Measurements from ENCODE around the gene USP7. TPM values are rescaled to one million over a fixed set of nuclear protein-coding genes. Genes with fewer than 3 reads are reported as not detected.
"Not testable (repeated sequence)": the region's sequence is repeated elsewhere in the genome, so short reads cannot be mapped to it uniquely, and the experiment has no call there.

The USP7 gene
- total and polyA plus RNA-seq, 2 donors: 39.1 to 100 TPM

- H3K36me3 ChIP-seq (ENCODE audit: insufficient read depth): peaks cover 5% of the 10 kb centered on the region
- WGBS: 86% methylated on average over 18 of the region's 18 CpGs
- no peak overlapping the region for H3K4me3 ChIP-seq (ENCODE audit: low read depth, low read length)
- H3K4me1 ChIP-seq (ENCODE audit: insufficient read depth): no peaks in the 10 kb centered on the region
- no peak for DNase-seq (ENCODE audit: extremely low spot score)
- no peak overlapping the region for H3K27ac ChIP-seq (ENCODE audit: low read depth)
Measured at GRCh38 chr16:8919089-8919933, 44.4 kb downstream of the USP7 start.

DNA sequence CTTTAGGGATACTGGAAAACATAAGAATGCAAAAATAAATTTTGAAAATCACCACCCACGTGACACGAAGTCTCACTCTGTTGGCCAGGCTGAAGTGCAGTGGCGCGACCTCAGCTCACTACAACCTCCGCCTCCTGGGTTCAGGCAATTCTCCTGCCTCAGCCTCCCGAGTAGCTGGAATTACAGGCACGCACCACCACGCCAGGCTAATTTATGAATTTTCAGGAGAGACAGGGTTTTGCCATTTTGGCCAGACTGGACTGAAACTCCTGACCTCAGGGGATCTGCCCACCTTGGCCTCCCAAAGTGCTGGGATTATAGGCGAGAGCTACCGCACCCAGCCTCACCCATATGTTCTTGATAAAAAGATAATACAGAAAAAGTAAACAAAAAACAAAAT, 46.4 kb downstream of the USP7 start:
- not testable (repeated sequence) for H3K27ac ChIP-seq (ENCODE audit: low read depth); H3K4me3 ChIP-seq (ENCODE audit: low read depth, low read length); H3K36me3 ChIP-seq (ENCODE audit: insufficient read depth); DNase-seq (ENCODE audit: extremely low spot score); H3K4me1 ChIP-seq (ENCODE audit: insufficient read depth)
- WGBS: 97% methylated on average over 10 of the region's 10 CpGs

DNA sequence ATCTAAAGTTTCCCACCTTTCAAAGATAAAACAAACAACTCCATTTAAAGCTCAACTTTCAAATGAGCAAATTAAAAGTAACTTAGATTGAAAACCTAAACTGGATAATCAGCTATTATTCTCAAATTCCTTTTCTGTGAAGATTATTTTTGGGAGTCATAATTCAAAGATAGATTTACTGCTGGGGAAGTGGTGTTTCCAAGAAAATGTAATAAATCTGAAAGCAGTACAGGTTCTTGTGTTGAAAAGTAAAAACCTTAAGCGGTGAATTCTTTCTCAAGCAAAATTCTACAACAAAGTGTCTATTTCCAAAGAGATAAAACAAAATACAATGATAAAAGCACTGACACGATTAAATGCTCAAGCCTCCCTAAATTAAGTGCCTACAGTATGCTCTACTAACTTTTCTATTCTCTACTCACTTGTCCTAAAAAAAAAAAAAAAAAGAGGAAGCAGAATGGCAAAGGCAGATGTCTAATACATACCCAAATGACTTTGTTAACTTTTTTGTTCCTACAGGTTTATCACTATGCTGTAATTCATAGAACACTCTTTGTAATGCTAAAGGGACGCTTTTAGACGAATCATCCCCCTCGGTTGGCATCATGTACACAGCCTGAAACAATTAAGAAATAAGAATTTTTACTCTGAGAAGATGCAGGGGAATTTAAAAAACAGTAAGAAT, 47.0 kb downstream of the USP7 start:
- no peak overlapping the region for H3K27ac ChIP-seq (ENCODE audit: low read depth)
- no peaks in the 10 kb centered on the region for H3K4me1 ChIP-seq (ENCODE audit: insufficient read depth)
- no peak overlapping the region for H3K4me3 ChIP-seq (ENCODE audit: low read depth, low read length)
- peaks cover 5% of the 10 kb centered on the region for H3K36me3 ChIP-seq (ENCODE audit: insufficient read depth)
- DNase-seq (ENCODE audit: extremely low spot score): no peak
- 86% methylated on average over 5 of the region's 5 CpGs for WGBS

DNA sequence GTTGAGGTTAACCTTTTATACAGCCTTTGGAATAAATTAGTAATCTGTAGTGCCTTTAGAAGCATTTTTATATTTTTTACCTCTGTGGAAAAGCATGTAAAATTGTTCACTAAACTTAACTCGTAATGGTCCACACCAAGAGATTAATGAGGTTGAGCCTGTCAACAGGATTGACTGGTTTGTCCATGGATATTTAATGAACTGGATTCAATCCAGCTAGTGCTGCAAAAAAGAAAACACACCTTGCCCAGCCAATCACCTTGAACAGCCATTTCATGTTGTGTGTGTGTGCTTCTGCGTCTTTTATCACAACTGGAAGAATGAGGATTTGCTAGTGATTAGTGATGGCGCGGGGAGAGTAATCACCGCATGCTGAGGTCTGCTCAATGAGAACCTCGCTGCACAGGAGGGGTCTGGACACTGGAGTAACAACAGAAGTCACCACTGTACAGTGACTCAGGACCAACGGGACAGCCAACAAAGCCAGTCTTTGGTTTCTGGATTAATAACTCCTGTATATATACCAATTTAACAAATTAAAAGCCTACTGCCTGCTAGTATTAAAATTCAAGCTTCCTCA, 47.9 kb downstream of the USP7 start:
- DNase-seq (ENCODE audit: extremely low spot score): no peak
- Histone ChIP-seq H3K4me3 (ENCODE audit: low read depth, low read length) (no peak overlapping the region), H3K27ac (ENCODE audit: low read depth) (no peak overlapping the region), H3K36me3 (ENCODE audit: insufficient read depth) (peaks cover 5% of the 10 kb centered on the region), H3K4me1 (ENCODE audit: insufficient read depth) (no peaks in the 10 kb centered on the region)
- 88% methylated on average over 7 of the region's 7 CpGs for WGBS

DNA sequence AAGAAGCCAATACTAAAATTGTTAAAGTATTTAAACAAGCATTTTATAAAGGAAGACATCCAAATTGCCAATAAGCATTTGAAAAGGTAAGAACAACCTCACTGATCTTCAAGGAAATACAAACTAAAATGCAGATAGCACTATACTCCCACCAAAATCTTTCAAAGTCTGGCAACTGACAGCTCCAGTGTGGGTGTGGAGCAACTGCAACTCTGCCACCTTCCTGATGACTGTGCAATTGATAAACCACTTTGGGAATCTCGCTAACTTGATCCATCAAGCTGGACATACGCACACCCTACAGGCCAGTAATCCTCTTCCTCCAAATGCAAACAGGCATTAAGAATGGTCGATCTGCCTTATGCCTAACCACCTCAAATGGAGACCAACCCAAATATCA, 49.6 kb downstream of the USP7 start:
- H3K4me1 ChIP-seq (ENCODE audit: insufficient read depth): no peaks in the 10 kb centered on the region
- no peak for DNase-seq (ENCODE audit: extremely low spot score)
- WGBS: 95% methylated on average over 3 of the region's 3 CpGs
- H3K4me3 ChIP-seq (ENCODE audit: low read depth, low read length): no peak overlapping the region
- peaks cover 2% of the 10 kb centered on the region for H3K36me3 ChIP-seq (ENCODE audit: insufficient read depth)
- no peak overlapping the region for H3K27ac ChIP-seq (ENCODE audit: low read depth)

GRCh38 chr16:8912793-8913192, 50.9 kb downstream of the USP7 start:
- no peak for DNase-seq (ENCODE audit: extremely low spot score)
- WGBS: 89% methylated on average over 4 of the region's 4 CpGs
- no peaks in the 10 kb centered on the region for H3K4me1 ChIP-seq (ENCODE audit: insufficient read depth)
- no peak overlapping the region for H3K4me3 ChIP-seq (ENCODE audit: low read depth, low read length)
- H3K36me3 ChIP-seq (ENCODE audit: insufficient read depth): peaks cover 2% of the 10 kb centered on the region
- no peak overlapping the region for H3K27ac ChIP-seq (ENCODE audit: low read depth)

DNA sequence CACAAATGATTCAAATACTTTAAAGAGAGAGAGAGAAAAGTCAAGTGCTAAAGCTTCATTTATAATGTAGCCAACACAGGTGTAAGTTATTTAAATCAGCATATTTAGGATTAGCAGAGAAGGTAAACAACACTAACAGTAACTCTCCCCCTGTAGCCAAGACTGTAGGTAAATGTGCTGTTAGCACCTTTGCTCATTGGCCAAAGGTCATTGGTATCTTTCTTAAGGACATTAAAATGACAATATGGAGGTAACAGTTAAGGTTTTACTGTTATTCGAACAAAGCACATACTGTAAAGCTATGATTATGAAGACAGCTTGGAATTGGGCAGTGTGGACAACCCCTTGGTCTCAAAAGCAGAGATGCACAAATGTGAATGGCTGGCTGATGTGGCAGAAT, 52.9 kb downstream of the USP7 start:
- Histone ChIP-seq H3K36me3 (ENCODE audit: insufficient read depth) (peaks cover under 1% of the 10 kb centered on the region), H3K27ac (ENCODE audit: low read depth) (no peak overlapping the region), H3K4me3 (ENCODE audit: low read depth, low read length) (no peak overlapping the region), H3K4me1 (ENCODE audit: insufficient read depth) (no peaks in the 10 kb centered on the region)
- DNase-seq (ENCODE audit: extremely low spot score): no peak
- WGBS: 92% methylated on average over 1 of the region's 1 CpG

GRCh38 chr16:8908810-8909468, 54.8 kb downstream of the USP7 start:
- no peak for DNase-seq (ENCODE audit: extremely low spot score)
- WGBS: 76% methylated on average over 8 of the region's 8 CpGs
- H3K36me3 ChIP-seq (ENCODE audit: insufficient read depth): peaks cover 3% of the 10 kb centered on the region
- no peak overlapping the region for H3K4me3 ChIP-seq (ENCODE audit: low read depth, low read length)
- H3K4me1 ChIP-seq (ENCODE audit: insufficient read depth): no peaks in the 10 kb centered on the region
- H3K27ac ChIP-seq (ENCODE audit: low read depth): no peak overlapping the region

DNA sequence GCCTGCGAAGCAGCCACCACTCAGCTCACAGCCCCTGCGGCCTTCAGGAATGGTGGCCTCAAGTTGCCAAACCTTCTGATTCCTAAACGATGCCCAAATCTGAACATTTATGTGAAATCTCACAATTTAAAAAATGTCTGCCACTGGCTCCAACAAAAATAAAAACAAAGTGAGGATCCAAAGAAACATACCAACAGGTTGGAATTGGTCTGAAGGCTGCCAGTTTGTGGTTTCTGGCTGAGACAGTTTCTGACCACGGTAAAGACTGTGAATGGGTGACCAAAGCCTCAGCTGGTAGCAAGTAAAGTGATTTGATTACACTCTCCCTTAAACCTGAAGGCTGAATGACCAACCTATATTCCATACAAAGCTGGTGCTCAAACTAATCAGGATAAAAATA, 56.6 kb downstream of the USP7 start:
- H3K4me3 ChIP-seq (ENCODE audit: low read depth, low read length): no peak overlapping the region
- H3K27ac ChIP-seq (ENCODE audit: low read depth): no peak overlapping the region
- no peak for DNase-seq (ENCODE audit: extremely low spot score)
- WGBS: 86% methylated on average over 4 of the region's 4 CpGs
- H3K36me3 ChIP-seq (ENCODE audit: insufficient read depth): peaks cover 6% of the 10 kb centered on the region
- H3K4me1 ChIP-seq (ENCODE audit: insufficient read depth): no peaks in the 10 kb centered on the region

DNA sequence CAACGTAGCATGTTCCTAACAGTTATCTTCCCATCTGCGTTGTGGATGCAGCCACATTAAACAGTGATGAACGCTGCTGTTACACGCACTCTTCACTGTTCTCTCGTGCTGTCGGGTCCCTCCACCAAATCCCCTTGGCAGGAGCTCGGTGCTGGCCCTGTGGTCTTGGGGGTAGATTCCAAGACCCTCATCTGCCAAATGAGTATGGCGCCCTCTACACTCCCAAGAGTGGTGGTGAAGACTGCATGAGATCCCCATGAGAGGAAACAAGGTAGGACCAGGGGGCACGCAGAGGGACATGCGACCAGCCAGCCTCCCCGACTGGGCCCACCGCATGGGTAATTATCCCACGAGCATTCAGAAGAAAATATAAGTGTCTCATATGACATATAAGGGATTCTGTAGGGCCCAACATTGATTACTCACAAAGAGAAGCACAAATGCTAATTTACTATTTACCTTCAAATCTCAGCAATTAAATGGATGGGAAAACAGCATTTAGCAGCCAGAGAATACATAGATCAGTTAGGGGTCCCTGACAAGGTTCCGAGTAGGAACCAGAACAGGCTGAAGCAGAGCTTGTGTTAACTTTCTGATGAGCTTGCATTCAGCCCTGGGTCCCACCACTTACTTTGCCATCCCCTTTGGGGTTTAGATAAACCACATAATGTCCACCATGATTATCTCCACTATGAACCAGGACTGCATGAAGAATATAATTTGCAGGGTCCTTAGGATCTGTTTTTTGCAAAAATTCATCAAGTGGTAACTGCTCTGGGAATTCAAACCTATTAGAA, 57.7 kb downstream of the USP7 start:
- H3K27ac ChIP-seq (ENCODE audit: low read depth): no peak overlapping the region
- WGBS: 84% methylated on average over 14 of the region's 14 CpGs
- H3K36me3 ChIP-seq (ENCODE audit: insufficient read depth): peaks cover 6% of the 10 kb centered on the region
- no peaks in the 10 kb centered on the region for H3K4me1 ChIP-seq (ENCODE audit: insufficient read depth)
- H3K4me3 ChIP-seq (ENCODE audit: low read depth, low read length): no peak overlapping the region
- no peak for DNase-seq (ENCODE audit: extremely low spot score)

GRCh38 chr16:8905168-8905762, 58.4 kb downstream of the USP7 start:
- Histone ChIP-seq H3K4me3 (ENCODE audit: low read depth, low read length) (no peak overlapping the region), H3K4me1 (ENCODE audit: insufficient read depth) (no peaks in the 10 kb centered on the region), H3K36me3 (ENCODE audit: insufficient read depth) (peaks cover 6% of the 10 kb centered on the region), H3K27ac (ENCODE audit: low read depth) (no peak overlapping the region)
- DNase-seq (ENCODE audit: extremely low spot score): no peak
- 79% methylated on average over 13 of the region's 13 CpGs for WGBS

DNA sequence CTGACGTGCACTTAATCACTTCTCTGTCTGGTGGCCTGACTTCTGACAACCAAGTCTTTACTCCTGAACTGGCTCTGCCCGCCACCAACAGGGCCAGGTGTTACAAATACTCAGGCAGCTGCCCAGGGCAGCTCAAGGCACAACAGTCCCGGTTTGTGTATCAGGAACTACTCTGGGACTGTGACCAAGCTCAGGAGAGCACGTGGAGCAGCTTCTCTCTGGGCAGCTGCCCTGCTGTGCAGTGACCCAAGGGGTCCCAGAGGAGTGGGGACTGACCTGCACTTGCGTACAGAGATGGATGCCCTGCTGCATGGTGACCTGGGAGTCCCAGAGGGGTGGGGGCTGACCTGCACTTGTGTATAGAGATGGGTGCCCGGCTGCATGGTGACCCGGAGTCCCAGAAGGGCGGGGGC, 59.7 kb downstream of the USP7 start:
- no peak for DNase-seq (ENCODE audit: extremely low spot score)
- no peak overlapping the region for H3K27ac ChIP-seq (ENCODE audit: low read depth)
- WGBS: 90% methylated on average over 8 of the region's 8 CpGs
- no peaks in the 10 kb centered on the region for H3K4me1 ChIP-seq (ENCODE audit: insufficient read depth)
- H3K4me3 ChIP-seq (ENCODE audit: low read depth, low read length): no peak overlapping the region
- peaks cover 6% of the 10 kb centered on the region for H3K36me3 ChIP-seq (ENCODE audit: insufficient read depth)

GRCh38 chr16:8903004-8903403, 60.7 kb downstream of the USP7 start:
- no peak for DNase-seq (ENCODE audit: extremely low spot score)
- H3K4me3 ChIP-seq (ENCODE audit: low read depth, low read length): no peak overlapping the region
- WGBS: 93% methylated on average over 9 of the region's 9 CpGs
- H3K27ac ChIP-seq (ENCODE audit: low read depth): no peak overlapping the region
- peaks cover 6% of the 10 kb centered on the region for H3K36me3 ChIP-seq (ENCODE audit: insufficient read depth)
- H3K4me1 ChIP-seq (ENCODE audit: insufficient read depth): no peaks in the 10 kb centered on the region

Measured in urinary bladder (tissue), 4 donors.